ENCODE data around the gene CAPN7.
"Not testable (repeated sequence)": the region's sequence is repeated elsewhere in the genome, so short reads cannot be mapped to it uniquely, and the experiment has no call there.

The CAPN7 gene

DNA sequence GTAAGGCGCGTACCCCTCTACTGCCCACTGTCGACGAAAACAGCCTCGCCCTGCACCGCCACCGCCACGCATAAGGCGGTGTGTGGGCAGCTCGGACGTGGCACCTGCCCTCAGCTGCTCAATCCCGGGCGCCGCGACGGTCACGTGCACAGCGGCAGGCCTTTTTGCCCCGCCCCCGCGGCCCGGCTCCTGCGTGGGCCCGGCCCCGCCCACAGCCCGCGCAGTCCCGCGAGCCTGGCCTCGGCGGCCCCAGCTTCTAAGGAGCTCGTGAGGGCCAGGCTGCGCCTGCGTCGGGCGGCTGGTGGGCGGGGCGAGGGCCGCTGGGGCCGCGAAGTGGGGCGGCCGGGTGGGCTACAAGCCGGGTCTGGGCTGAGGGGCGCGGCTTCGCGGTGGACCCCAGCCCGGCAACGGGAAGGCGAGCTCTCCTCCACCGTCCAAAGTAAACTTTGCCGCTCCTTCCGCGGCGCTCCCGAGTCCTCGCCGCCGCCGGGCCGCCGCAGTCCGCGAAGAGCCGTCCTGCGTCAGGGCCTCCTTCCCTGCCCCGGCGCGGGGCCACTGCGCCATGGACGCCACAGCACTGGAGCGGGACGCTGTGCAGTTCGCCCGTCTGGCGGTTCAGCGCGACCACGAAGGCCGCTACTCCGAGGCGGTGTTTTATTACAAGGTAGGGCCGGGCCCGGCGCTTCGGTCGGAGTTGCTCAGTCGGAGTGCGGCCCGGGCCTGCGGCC lies at the start of gene CAPN7:
CAPN7 (plus strand) TSS at position 313 of the 728 bp plus-strand sequence; CDS start at position 563, 250 bp downstream.
- TF ChIP-seq, protein P1, sequence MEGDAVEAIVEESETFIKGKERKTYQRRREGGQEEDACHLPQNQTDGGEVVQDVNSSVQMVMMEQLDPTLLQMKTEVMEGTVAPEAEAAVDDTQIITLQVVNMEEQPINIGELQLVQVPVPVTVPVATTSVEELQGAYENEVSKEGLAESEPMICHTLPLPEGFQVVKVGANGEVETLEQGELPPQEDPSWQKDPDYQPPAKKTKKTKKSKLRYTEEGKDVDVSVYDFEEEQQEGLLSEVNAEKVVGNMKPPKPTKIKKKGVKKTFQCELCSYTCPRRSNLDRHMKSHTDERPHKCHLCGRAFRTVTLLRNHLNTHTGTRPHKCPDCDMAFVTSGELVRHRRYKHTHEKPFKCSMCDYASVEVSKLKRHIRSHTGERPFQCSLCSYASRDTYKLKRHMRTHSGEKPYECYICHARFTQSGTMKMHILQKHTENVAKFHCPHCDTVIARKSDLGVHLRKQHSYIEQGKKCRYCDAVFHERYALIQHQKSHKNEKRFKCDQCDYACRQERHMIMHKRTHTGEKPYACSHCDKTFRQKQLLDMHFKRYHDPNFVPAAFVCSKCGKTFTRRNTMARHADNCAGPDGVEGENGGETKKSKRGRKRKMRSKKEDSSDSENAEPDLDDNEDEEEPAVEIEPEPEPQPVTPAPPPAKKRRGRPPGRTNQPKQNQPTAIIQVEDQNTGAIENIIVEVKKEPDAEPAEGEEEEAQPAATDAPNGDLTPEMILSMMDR (IDR thresholded peaks at IDR 0.05; ENCODE audit: insufficient read depth, low read depth, low read length, missing control alignments) = peak; percentile 30
- H3K4me3 ChIP-seq (ENCODE audit: low read depth, low read length) = peak within 1 kb of the TSS; percentile 96
- peak; percentile 97 for DNase-seq (ENCODE audit: low read depth)

GRCh38 chr3:15157441-15157840 lies 48.6 kb upstream of the CAPN7 start:
- TF ChIP-seq, protein P1 (IDR thresholded peaks at IDR 0.05; ENCODE audit: insufficient read depth, low read depth, low read length, missing control alignments) = no peak
- H3K4me3 ChIP-seq (ENCODE audit: low read depth, low read length) = no peak overlapping the region
- no peak for DNase-seq (ENCODE audit: low read depth)

- H3K4me3 ChIP-seq (ENCODE audit: low read depth, low read length) = no peak overlapping the region
- DNase-seq (ENCODE audit: low read depth) = peak; percentile 39
- TF ChIP-seq, protein P1 (IDR thresholded peaks at IDR 0.05; ENCODE audit: insufficient read depth, low read depth, low read length, missing control alignments) = no peak
These were observed 46.4 kb upstream of the CAPN7 start for GRCh38 chr3:15159501-15160136.

- H3K4me3 ChIP-seq (ENCODE audit: low read depth, low read length) = no peak overlapping the region
- TF ChIP-seq, protein P1 (IDR thresholded peaks at IDR 0.05; ENCODE audit: insufficient read depth, low read depth, low read length, missing control alignments) = no peak
- no peak for DNase-seq (ENCODE audit: low read depth)
These were observed 45.4 kb upstream of the CAPN7 start for GRCh38 chr3:15160662-15161061.

- TF ChIP-seq, protein P1 (IDR thresholded peaks at IDR 0.05; ENCODE audit: insufficient read depth, low read depth, low read length, missing control alignments) = no peak
- H3K4me3 ChIP-seq (ENCODE audit: low read depth, low read length) = no peak overlapping the region
- DNase-seq (ENCODE audit: low read depth) = no peak
These were observed 44.9 kb upstream of the CAPN7 start for GRCh38 chr3:15161133-15161532.

- H3K4me3 ChIP-seq (ENCODE audit: low read depth, low read length); DNase-seq (ENCODE audit: low read depth): not testable (repeated sequence)
These were observed 42.4 kb upstream of the CAPN7 start for GRCh38 chr3:15163656-15164055.

- TF ChIP-seq, protein P1 (IDR thresholded peaks at IDR 0.05; ENCODE audit: insufficient read depth, low read depth, low read length, missing control alignments) = no peak
- DNase-seq (ENCODE audit: low read depth) = no peak
- H3K4me3 ChIP-seq (ENCODE audit: low read depth, low read length) = no peak overlapping the region
These were observed 41.7 kb upstream of the CAPN7 start for GRCh38 chr3:15164340-15164739.

Data from GM12865 (cell line).